Measurements from ENCODE around the gene PXMP2.
"Not testable (repeated sequence)": the region's sequence is repeated elsewhere in the genome, so short reads cannot be mapped to it uniquely, and the experiment has no call there.

The PXMP2 gene

DNA sequence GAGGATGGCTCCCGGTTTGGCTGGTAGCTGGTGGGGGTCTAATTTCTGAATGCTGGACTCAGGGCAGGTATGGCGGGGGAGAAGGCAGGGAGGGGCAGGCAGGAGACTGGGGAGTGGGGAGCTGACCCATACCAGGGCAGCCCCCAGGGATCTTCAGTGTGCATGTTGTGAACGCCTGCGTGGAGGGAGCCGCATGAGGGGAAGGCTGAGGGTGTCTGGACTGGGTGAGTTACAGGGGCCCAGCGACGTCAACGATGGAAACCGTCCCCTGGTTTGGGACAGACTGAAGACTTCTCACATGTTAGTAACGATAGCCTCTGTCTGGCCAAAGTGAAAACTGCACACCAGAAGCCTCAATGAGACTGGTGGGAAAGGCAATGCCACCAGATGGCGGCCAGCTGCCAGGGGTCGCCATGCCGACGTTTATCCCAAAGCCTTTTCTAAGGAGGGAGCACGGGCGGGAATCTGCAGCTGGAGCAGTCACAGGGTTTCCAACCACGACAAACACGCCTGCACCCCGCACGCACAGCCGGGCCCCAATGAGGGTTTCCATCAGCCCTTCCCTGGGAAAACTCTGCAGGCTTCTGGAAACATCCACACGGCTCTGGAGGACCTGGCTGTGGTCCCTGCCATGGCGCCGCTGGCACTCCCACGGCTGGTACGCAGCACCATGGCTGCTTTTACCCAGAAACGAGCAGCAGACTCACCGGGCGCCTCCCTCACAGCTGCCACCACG is 37.3 kb downstream of the PXMP2 start:
- DNase-seq = no peak

- DNase-seq = no peak
Measured at GRCh38 chr12:132726386-132726785, 39.0 kb downstream of the PXMP2 start.

DNA sequence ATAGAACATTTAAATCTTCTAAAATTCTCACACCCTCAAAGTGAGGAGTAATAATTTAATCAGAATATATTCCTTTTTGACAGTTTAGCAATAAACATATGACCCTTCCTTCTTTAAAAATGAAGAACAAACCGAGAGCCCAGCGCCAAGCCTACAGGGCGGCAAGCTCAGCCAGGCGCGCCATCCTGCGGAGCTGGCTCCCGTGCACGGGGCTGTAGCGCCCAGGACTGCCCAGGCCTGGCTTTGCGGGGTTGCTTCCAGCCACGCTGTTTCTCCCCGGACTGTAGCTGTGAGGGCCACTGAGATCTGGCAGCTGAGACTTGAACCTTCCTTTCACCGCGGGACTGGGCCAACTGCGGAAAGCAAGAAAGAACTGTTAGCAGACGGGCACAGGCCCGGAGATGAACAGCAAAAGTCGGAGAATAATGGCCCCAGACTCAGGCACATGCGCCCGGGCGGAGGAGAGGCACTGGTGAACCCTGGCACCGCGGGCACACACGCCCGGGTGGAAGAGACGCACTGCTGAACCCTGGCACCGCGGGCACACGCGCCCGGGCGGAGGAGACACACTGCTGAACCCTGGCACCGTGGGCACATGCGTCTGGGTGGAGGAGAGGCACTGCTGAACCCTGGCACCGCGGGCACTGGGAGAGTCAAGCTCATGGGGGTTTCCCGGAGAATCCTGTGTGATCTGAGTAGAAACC is 39.9 kb downstream of the PXMP2 start:
- DNase-seq = no peak

- no peak for DNase-seq
Measured at GRCh38 chr12:132728502-132728901, 41.1 kb downstream of the PXMP2 start.

DNA sequence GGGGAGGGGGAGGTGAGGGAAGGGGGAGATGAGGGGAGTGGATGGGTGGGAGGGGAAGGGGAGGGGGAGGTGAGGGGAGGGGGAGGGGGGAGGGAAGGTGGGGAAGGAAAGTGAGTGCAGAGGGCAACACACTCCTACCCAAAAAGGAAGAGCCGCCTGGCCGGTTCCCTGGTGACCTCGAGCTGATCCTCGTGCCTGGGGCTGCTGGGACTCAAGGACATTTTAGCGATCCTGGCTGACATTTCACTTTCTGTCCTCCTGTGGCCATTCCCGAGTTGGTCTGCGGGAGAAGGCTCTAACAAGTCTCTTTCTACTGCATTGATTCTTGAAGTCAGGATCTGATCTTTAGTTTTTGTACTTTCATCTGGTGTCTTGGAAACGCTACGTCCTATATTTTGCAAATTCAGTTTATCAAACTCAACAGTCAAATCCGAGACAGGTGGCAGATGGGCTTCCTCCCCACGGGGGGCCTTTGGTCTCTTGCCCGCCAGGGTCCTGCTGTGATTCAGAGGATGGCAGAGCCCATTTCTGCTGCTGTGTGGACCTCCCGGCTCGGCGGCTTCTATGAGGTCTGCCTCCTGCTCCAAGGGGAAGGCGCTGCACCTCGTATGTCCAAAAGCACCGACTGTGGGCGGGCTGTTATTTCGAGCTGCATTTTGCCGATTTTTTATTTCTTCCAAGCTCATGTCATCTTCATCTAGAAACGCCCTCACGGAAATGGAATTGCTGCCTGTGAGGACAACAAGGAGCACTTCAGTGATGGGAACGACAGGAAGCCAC is 42.3 kb downstream of the PXMP2 start:
- no peak for DNase-seq

DNA sequence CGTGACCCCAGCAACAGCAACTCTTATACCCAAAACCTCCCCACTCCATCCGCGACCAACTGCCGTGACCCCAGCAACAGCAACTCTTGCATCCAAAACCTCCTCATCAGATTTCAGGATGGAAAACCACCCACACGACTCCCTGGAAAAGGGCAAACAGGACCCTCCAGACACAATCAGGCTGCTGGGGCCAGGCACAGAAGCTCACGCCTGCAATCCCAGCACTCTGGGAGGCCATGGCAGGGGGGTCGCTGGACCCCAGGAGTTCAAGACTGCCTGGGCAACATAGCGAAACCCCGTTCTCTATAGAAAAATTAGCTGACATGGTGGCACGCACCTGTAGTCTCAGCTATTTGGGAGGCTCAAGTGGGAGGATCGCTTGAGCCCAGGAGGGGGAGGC is 43.0 kb downstream of the PXMP2 start:
- no peak for DNase-seq

GRCh38 chr12:132731574-132731973 is 44.2 kb downstream of the PXMP2 start:
- DNase-seq = no peak

DNA sequence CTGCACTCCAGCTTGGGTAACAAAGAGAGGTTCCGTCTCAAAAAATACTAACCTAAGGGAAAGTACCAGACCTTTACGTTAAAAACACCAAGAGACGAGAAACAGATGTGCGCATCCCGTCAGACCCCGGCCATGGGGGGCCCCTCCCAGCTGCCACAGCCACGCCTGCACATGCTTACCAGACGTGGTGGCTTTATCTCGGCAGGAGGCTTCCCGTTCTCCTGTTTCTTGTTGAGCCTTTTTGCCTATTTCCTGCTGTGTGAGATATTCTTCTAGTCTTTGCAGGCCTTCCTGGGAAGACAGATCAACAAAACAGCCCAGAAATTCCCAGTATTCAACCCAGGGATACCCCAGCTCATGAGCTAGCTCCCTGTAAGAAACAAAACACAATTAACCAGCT is 46.8 kb downstream of the PXMP2 start:
- no peak for DNase-seq

GRCh38 chr12:132735496-132735895 is 48.1 kb downstream of the PXMP2 start:
- DNase-seq = no peak

GRCh38 chr12:132736378-132736777 is 49.0 kb downstream of the PXMP2 start:
- no peak for DNase-seq

- no peak for DNase-seq
Measured at GRCh38 chr12:132736913-132737312, 49.5 kb downstream of the PXMP2 start.

DNA sequence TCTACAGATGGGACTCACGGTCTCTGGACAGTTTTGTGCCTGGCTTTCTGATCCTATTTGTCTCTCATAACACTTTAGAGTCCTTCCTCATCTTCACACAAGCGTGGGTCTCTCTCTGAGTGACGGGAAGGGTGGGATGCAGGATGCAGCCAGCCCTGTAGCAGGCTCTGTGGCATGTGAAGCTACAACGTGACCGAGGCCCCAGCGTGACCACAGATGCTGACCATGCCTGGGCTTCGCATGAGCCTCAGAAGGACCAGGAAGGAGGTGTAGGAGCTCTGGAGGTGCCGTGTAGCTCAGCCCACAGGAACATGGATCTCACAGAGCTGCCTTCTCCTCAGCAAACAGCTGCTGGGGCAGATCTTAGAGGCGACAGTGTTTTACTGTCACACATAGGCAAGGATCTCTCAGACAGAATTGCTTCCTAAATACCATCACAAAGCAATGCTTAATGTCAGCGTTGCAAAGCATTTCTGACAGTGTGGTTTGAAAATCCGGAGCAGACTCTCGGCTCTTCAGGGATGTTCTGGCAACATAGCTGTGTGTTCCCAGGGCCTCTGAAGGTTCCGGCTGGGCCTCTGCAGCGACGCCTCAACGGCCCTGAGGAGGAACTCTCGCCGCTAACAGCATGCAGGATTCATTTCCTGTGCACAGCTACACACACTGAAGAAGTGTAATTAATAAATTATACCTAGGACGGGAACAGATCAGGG is 52.4 kb downstream of the PXMP2 start:
- no peak for DNase-seq

GRCh38 chr12:132740313-132740646 is 52.9 kb downstream of the PXMP2 start:
- DNase-seq = no peak

GRCh38 chr12:132740652-132741051 is 53.3 kb downstream of the PXMP2 start:
- DNase-seq = no peak

DNA sequence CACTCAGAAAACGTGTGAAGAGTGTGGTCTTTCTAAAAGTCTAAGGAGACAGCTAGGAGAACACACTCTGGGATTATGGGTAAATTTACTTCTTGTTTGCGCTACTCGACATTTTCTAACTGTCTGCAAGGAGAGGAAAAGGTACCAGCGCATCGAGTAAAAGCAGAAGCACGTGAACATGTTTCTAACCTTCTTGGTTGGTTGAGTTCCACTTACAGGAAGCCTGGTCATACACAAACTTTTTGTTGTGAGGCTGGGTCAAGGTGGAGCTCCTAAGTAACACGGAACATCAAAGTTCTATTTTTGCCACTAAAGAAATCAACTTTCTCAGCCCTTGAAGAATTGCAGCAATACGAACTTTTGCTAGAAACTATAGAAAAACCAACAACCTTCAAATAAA is 54.2 kb downstream of the PXMP2 start:
- DNase-seq = no peak

DNA sequence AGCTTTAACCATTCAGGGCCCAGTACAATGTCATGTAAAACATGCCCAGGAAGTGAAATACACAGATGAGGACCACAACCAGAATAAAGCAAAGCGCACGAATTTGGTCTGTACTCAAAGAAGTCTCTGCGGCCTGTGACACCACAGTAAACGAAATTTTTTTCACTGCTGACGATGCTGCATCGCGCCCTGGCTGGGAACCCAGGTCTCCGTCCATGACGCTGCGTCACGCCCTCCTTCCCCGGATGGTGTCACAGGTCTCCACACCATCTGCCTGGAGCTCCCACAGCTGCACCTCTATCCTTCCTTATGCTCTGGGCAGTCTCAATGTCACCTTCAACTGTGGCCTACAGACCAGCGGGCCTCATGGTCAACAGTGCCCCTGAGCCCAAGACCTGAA is 56.4 kb downstream of the PXMP2 start:
- DNase-seq = no peak

DNA sequence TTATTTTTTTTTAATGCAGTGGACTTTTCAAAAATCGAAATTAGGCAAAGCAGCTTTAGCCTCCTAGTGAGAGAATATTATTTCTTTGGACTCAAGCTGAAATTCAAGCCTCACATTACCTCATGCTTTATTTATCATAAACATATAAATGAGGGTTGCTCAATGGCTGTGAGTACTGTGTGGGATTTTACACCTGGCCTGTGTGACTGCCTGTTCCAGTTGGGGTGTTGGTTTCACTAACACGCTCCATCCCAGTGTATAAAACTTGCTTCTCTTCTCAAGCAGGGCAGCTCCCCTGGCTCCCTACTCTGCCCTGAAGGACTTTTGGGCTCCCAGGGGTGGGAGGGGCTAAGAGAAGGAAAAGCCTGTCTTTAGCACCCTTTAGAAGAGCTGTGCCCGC is 59.2 kb downstream of the PXMP2 start:
- DNase-seq = no peak

DNA sequence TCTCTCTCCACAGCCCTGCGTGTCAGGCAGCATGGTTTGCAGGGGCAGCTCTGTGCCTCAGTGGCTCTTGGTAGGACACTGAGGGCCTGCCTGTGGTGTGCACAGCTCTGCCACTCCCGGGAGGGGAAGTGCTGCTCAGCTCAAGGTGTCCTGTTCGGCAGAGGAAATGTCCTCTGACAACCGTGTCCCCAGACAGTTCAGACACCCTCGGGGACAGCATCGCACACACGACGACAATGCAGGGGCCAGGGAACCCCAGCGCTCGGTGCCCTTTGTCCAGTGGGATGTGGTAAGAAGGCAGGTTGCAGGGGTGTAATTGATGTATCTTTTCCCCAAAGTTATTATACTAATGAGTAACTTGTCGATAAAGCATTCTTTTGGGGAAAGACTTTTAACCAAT is 60.0 kb downstream of the PXMP2 start:
- no peak for DNase-seq

GRCh38 chr12:132747896-132748295 is 60.5 kb downstream of the PXMP2 start:
- DNase-seq = no peak

DNA sequence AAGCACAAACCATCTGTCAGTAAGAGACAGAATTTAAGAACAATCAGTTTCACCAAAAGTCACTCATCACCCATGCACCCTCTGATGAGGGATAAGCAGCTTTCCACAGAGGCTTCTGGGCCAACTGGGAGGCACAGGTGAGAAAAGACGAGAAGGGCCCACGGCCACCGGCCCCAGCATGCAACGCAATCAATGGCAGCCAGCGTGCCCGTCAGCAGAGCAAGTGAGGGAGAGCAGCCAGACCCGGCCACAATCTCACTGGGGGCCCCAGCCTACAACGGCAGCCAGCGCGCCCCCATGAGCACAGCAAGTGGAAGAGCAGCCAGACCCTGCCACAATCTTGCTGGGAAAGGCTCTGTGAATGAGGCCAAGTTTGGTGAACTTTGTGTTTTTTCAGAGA is 60.9 kb downstream of the PXMP2 start:
- DNase-seq = no peak

DNA sequence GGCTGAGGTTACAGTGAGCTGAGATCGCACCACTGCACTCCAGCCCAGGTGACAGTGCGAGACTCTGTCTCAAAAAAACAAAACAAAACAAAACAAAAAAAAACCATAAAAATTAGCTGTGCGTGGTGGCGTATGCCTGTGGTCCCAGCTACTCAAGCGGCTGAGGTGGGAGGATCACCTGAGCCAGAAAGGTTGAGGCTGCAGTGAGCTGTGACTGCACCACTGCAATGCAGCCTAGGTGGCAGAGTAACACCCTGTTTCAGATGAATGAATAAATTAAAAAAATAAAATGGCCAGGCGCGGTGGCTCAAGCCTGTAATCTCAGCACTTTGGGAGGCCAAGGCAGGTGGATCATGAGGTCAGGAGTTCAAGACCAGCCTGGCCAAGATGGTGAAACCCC is 66.3 kb downstream of the PXMP2 start:
- not testable (repeated sequence) for DNase-seq

DNA sequence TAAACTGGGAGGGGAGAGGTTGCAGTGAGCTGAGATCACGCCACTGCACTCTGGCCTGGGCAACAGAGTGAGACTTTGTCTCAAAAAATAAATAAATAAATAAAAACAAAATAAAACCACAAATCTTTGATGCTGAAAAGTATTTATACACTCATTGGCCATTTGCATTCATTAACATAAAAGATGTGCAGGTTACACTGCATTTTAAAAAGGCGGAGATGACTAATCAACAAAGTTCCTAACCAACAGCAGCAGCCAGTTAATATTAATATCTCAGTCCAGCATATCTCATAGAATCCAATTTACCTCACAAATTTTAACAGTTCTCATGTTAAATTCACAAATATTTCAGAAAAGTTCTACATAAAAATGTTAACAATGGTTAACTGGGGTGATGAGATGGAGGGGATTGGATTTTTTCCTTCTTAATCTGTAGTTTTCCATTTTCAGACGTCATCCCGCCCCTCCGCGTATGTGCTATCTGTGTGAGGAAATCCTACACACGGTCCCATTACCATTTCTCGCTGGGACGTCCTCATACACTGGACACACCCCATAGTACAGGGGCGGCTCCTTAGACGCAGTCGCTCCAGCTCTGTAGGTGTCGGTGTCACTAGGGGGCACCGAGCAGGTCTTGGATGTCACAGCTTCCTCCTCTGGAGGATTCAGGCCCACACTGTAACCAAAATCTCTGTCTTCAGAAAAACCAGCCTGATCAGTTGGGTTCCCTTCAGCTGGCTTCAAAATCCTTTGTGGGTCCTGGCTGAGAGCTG is 67.0 kb downstream of the PXMP2 start:
- no peak for DNase-seq
